ENCODE results near the gene IL1RAPL1.

IL1RAPL1 gene

GRCh38 chrX:29237972-29238371, 650.7 kb downstream of the IL1RAPL1 start:
- Histone ChIP-seq H3K9ac (ENCODE audit: insufficient read length, low read depth) (no peak overlapping the region), H3K9me3 (ENCODE audit: insufficient read depth, low read length) (no peaks in the 10 kb centered on the region), H3K4me3 (ENCODE audit: insufficient read length, low read depth) (no peak overlapping the region), H3K36me3 (ENCODE audit: insufficient read depth, insufficient read length, low read length) (no peaks in the 10 kb centered on the region), H3K4me1 (ENCODE audit: insufficient read depth, insufficient read length) (no peaks in the 10 kb centered on the region), H3K27me3 (ENCODE audit: insufficient read depth, insufficient read length) (no peaks in the 10 kb centered on the region)
- TF ChIP-seq YY1 (IDR thresholded peaks at IDR 0.05; ENCODE audit: insufficient read depth, insufficient read length) (no peak), ZNF274 (IDR thresholded peaks at IDR 0.05; ENCODE audit: low read depth, low read length) (no peak), SUZ12 (IDR thresholded peaks at IDR 0.05; ENCODE audit: extremely low read depth, insufficient read depth, insufficient read length) (no peak)
- no peak for DNase-seq (ENCODE audit: low read depth, low spot score)

- H3K36me3 ChIP-seq (ENCODE audit: insufficient read depth, insufficient read length, low read length): no peaks in the 10 kb centered on the region
- H3K9ac ChIP-seq (ENCODE audit: insufficient read length, low read depth): no peak overlapping the region
- no peak for DNase-seq (ENCODE audit: low read depth, low spot score)
- TF ChIP-seq SUZ12 (IDR thresholded peaks at IDR 0.05; ENCODE audit: extremely low read depth, insufficient read depth, insufficient read length) (no peak), YY1 (IDR thresholded peaks at IDR 0.05; ENCODE audit: insufficient read depth, insufficient read length) (no peak), ZNF274 (IDR thresholded peaks at IDR 0.05; ENCODE audit: low read depth, low read length) (no peak)
- no peaks in the 10 kb centered on the region for H3K27me3 ChIP-seq (ENCODE audit: insufficient read depth, insufficient read length)
- no peak overlapping the region for H3K4me3 ChIP-seq (ENCODE audit: insufficient read length, low read depth)
- H3K4me1 ChIP-seq (ENCODE audit: insufficient read depth, insufficient read length): no peaks in the 10 kb centered on the region
- H3K9me3 ChIP-seq (ENCODE audit: insufficient read depth, low read length): no peaks in the 10 kb centered on the region
Observed at GRCh38 chrX:29241809-29242208, 654.6 kb downstream of the IL1RAPL1 start.

- H3K36me3 ChIP-seq (ENCODE audit: insufficient read depth, insufficient read length, low read length): no peaks in the 10 kb centered on the region
- DNase-seq (ENCODE audit: low read depth, low spot score): no peak
- no peak overlapping the region for H3K4me3 ChIP-seq (ENCODE audit: insufficient read length, low read depth)
- H3K9ac ChIP-seq (ENCODE audit: insufficient read length, low read depth): no peak overlapping the region
- no peaks in the 10 kb centered on the region for H3K27me3 ChIP-seq (ENCODE audit: insufficient read depth, insufficient read length)
- no peaks in the 10 kb centered on the region for H3K9me3 ChIP-seq (ENCODE audit: insufficient read depth, low read length)
- no peaks in the 10 kb centered on the region for H3K4me1 ChIP-seq (ENCODE audit: insufficient read depth, insufficient read length)
- no peak for TF ChIP-seq YY1 (IDR thresholded peaks at IDR 0.05; ENCODE audit: insufficient read depth, insufficient read length)
- TF ChIP-seq ZNF274 (IDR thresholded peaks at IDR 0.05; ENCODE audit: low read depth, low read length): no peak
- TF ChIP-seq SUZ12 (IDR thresholded peaks at IDR 0.05; ENCODE audit: extremely low read depth, insufficient read depth, insufficient read length): no peak
Observed at GRCh38 chrX:29242856-29243255, 655.6 kb downstream of the IL1RAPL1 start.

- Histone ChIP-seq H3K9ac (ENCODE audit: insufficient read length, low read depth) (no peak overlapping the region), H3K27me3 (ENCODE audit: insufficient read depth, insufficient read length) (no peaks in the 10 kb centered on the region), H3K4me3 (ENCODE audit: insufficient read length, low read depth) (no peak overlapping the region), H3K36me3 (ENCODE audit: insufficient read depth, insufficient read length, low read length) (no peaks in the 10 kb centered on the region), H3K4me1 (ENCODE audit: insufficient read depth, insufficient read length) (no peaks in the 10 kb centered on the region), H3K9me3 (ENCODE audit: insufficient read depth, low read length) (no peaks in the 10 kb centered on the region)
- no peak for TF ChIP-seq SUZ12 (IDR thresholded peaks at IDR 0.05; ENCODE audit: extremely low read depth, insufficient read depth, insufficient read length)
- DNase-seq (ENCODE audit: low read depth, low spot score): no peak
Observed at GRCh38 chrX:29243942-29244341, 656.7 kb downstream of the IL1RAPL1 start.

GRCh38 chrX:29254515-29254914, 667.3 kb downstream of the IL1RAPL1 start:
- no peak overlapping the region for H3K9ac ChIP-seq (ENCODE audit: insufficient read length, low read depth)
- no peaks in the 10 kb centered on the region for H3K27me3 ChIP-seq (ENCODE audit: insufficient read depth, insufficient read length)
- TF ChIP-seq ZNF274 (IDR thresholded peaks at IDR 0.05; ENCODE audit: low read depth, low read length) (no peak), SUZ12 (IDR thresholded peaks at IDR 0.05; ENCODE audit: extremely low read depth, insufficient read depth, insufficient read length) (no peak), YY1 (IDR thresholded peaks at IDR 0.05; ENCODE audit: insufficient read depth, insufficient read length) (no peak)

GRCh38 chrX:29257521-29257920, 670.3 kb downstream of the IL1RAPL1 start:
- no peaks in the 10 kb centered on the region for H3K4me1 ChIP-seq (ENCODE audit: insufficient read depth, insufficient read length)
- H3K9me3 ChIP-seq (ENCODE audit: insufficient read depth, low read length): no peaks in the 10 kb centered on the region
- no peaks in the 10 kb centered on the region for H3K27me3 ChIP-seq (ENCODE audit: insufficient read depth, insufficient read length)
- no peak overlapping the region for H3K9ac ChIP-seq (ENCODE audit: insufficient read length, low read depth)
- DNase-seq (ENCODE audit: low read depth, low spot score): no peak
- TF ChIP-seq ZNF274 (IDR thresholded peaks at IDR 0.05; ENCODE audit: low read depth, low read length): no peak
- no peak for TF ChIP-seq SUZ12 (IDR thresholded peaks at IDR 0.05; ENCODE audit: extremely low read depth, insufficient read depth, insufficient read length)
- no peak for TF ChIP-seq YY1 (IDR thresholded peaks at IDR 0.05; ENCODE audit: insufficient read depth, insufficient read length)
- no peaks in the 10 kb centered on the region for H3K36me3 ChIP-seq (ENCODE audit: insufficient read depth, insufficient read length, low read length)
- H3K4me3 ChIP-seq (ENCODE audit: insufficient read length, low read depth): no peak overlapping the region

More at GRCh38 chrX:29254515-29254914, 667.3 kb downstream of the IL1RAPL1 start:
- DNase-seq (ENCODE audit: low read depth, low spot score): no peak
- no peaks in the 10 kb centered on the region for H3K9me3 ChIP-seq (ENCODE audit: insufficient read depth, low read length)
- H3K4me3 ChIP-seq (ENCODE audit: insufficient read length, low read depth): no peak overlapping the region
- no peaks in the 10 kb centered on the region for H3K36me3 ChIP-seq (ENCODE audit: insufficient read depth, insufficient read length, low read length)
- no peaks in the 10 kb centered on the region for H3K4me1 ChIP-seq (ENCODE audit: insufficient read depth, insufficient read length)

GRCh38 chrX:29269390-29269789, 682.1 kb downstream of the IL1RAPL1 start:
- no peak for DNase-seq (ENCODE audit: low read depth, low spot score)
- no peaks in the 10 kb centered on the region for H3K4me1 ChIP-seq (ENCODE audit: insufficient read depth, insufficient read length)
- H3K4me3 ChIP-seq (ENCODE audit: insufficient read length, low read depth): no peak overlapping the region
- H3K9ac ChIP-seq (ENCODE audit: insufficient read length, low read depth): no peak overlapping the region
- H3K9me3 ChIP-seq (ENCODE audit: insufficient read depth, low read length): no peaks in the 10 kb centered on the region
- no peak for TF ChIP-seq YY1 (IDR thresholded peaks at IDR 0.05; ENCODE audit: insufficient read depth, insufficient read length)
- no peak for TF ChIP-seq SUZ12 (IDR thresholded peaks at IDR 0.05; ENCODE audit: extremely low read depth, insufficient read depth, insufficient read length)
- no peak for TF ChIP-seq ZNF274 (IDR thresholded peaks at IDR 0.05; ENCODE audit: low read depth, low read length)
- H3K36me3 ChIP-seq (ENCODE audit: insufficient read depth, insufficient read length, low read length): no peaks in the 10 kb centered on the region
- H3K27me3 ChIP-seq (ENCODE audit: insufficient read depth, insufficient read length): no peaks in the 10 kb centered on the region

GRCh38 chrX:29274517-29274916, 687.3 kb downstream of the IL1RAPL1 start:
- no peak overlapping the region for H3K9ac ChIP-seq (ENCODE audit: insufficient read length, low read depth)
- no peak for DNase-seq (ENCODE audit: low read depth, low spot score)
- no peak overlapping the region for H3K4me3 ChIP-seq (ENCODE audit: insufficient read length, low read depth)
- H3K36me3 ChIP-seq (ENCODE audit: insufficient read depth, insufficient read length, low read length): no peaks in the 10 kb centered on the region
- no peaks in the 10 kb centered on the region for H3K9me3 ChIP-seq (ENCODE audit: insufficient read depth, low read length)
- TF ChIP-seq YY1 (IDR thresholded peaks at IDR 0.05; ENCODE audit: insufficient read depth, insufficient read length): no peak
- no peak for TF ChIP-seq ZNF274 (IDR thresholded peaks at IDR 0.05; ENCODE audit: low read depth, low read length)
- TF ChIP-seq SUZ12 (IDR thresholded peaks at IDR 0.05; ENCODE audit: extremely low read depth, insufficient read depth, insufficient read length): no peak
- no peaks in the 10 kb centered on the region for H3K27me3 ChIP-seq (ENCODE audit: insufficient read depth, insufficient read length)
- H3K4me1 ChIP-seq (ENCODE audit: insufficient read depth, insufficient read length): no peaks in the 10 kb centered on the region

All from NT2/D1 (cell line).